ENCODE results near the gene PDE6A.

The PDE6A gene

GRCh38 chr5:149810856-149811255, 133.7 kb downstream of the PDE6A start:
- DNase-seq (ENCODE audit: low read depth) = no peak
- no peak overlapping the region for H3K4me3 ChIP-seq (ENCODE audit: low read depth, low read length)
- TF ChIP-seq CTCF (IDR thresholded peaks at IDR 0.05; ENCODE audit: control insufficient read depth, extremely low read depth, insufficient read depth) = no peak

- no peak for TF ChIP-seq CTCF (IDR thresholded peaks at IDR 0.05; ENCODE audit: control insufficient read depth, extremely low read depth, insufficient read depth)
- H3K4me3 ChIP-seq (ENCODE audit: low read depth, low read length) = no peak overlapping the region
- no peak for DNase-seq (ENCODE audit: low read depth)
Observed at GRCh38 chr5:149809931-149810691, 134.5 kb downstream of the PDE6A start.

- TF ChIP-seq CTCF (IDR thresholded peaks at IDR 0.05; ENCODE audit: control insufficient read depth, extremely low read depth, insufficient read depth) = no peak
- DNase-seq (ENCODE audit: low read depth) = no peak
- no peak overlapping the region for H3K4me3 ChIP-seq (ENCODE audit: low read depth, low read length)
Observed at GRCh38 chr5:149808264-149808982, 136.2 kb downstream of the PDE6A start.

All from LNCaP clone FGC (cell line).